Hematopoietic multipotent progenitor cell treated with erythropoietin and hydrocortisone succinate and interleukin-3 and kit ligand, for 8 days (in vitro differentiated cells): Measurements from ENCODE around the gene BAAT.

Source experiments
- DNase-seq: peaks from one replicate; pipeline ENCODE4 v3.0.0-alpha.2; 2015

BAAT gene

GRCh38 chr9:101311758-101312420, 72.9 kb downstream of the BAAT start:
- peak; percentile 86 for DNase-seq

- no peak for DNase-seq
These were observed 73.6 kb downstream of the BAAT start for GRCh38 chr9:101311191-101311590.
